Adrenal gland (tissue), 12 donors: ENCODE data around the gene RHOBTB3. TPM values are rescaled to one million over a fixed set of nuclear protein-coding genes. Genes with fewer than 3 reads are reported as not detected.

ENCODE experiments used
- DNase-seq, 7 donors: peaks; one replicate each; pipeline ENCODE4 v3.0.0-alpha.2; 2019 to 2020
- H3K27ac ChIP-seq, 5 donors: fragments of 200-600 bp; sonication (generic) in 4 of 5; 1 replicate in 3 of 5; 2 replicates in 2 of 5; pipeline versions ENCODE4 v1.5.1 to v1.8.0; 2016 to 2020; ENCODE audit warnings: mild to moderate bottlenecking in 1 of 5
- H3K27me3 ChIP-seq: fragments of 200-600 bp; 2 replicates; pipeline ENCODE4 v1.8.0; 2021
- H3K36me3 ChIP-seq, 2 donors: fragments of 200-600 bp; replicated peaks in 1 of 2; 1 replicate in 1 of 2; 2 replicates in 1 of 2; pipeline versions ENCODE4 v1.5.1 to v1.8.0; 2018 to 2022
- H3K4me1 ChIP-seq, 2 donors: fragments of 200-600 bp; replicated peaks in 1 of 2; 1 replicate in 1 of 2; 2 replicates in 1 of 2; pipeline versions ENCODE4 v1.5.1 to v1.8.0; 2018 to 2021
- H3K4me3 ChIP-seq, 4 donors: fragments of 200-600 bp; sonication (generic) in 3 of 4; one replicate each; pipeline ENCODE4 v1.5.1; 2016 to 2018
- H3K9me3 ChIP-seq, 3 donors: fragments of 200-600 bp; sonication (generic) in 1 of 3; replicated peaks in 1 of 3; 1 replicate in 2 of 3; 2 replicates in 1 of 3; pipeline versions ENCODE4 v1.5.1 to v1.8.0; 2016 to 2021
- POLR2A ChIP-seq, 2 donors: fragments of 450-650 bp; IDR thresholded peaks; one replicate each; pipeline ENCODE4 v1.6.1; 2017; ENCODE audit warnings: antibody characterized with exemption in 2 of 2, mild to moderate bottlenecking in 2 of 2, moderate library complexity in 1 of 2
- WGBS, 4 donors: extraction: QIAGEN DNeasy Blood & Tissue Kit in 2 of 4; methylation state at CpG; one replicate each; pipeline versions ENCODE4 v1.1.5 to v1.1.7; 2013 to 2017; 5-methylcytosine and 5-hydroxymethylcytosine counted together
- intact Hi-C, 2 donors: fragments of 100-400 bp; cut with DNase I; formaldehyde crosslinking; loops; one replicate each; pipeline versions ENCODE4 v1.14.1 to v1.15.0; 2022 to 2023
- polyA plus RNA-seq, 3 donors: library from polyadenylated mRNA; stranded (reverse); fragments of 200-250 nt in 2 of 3; fragments of 350-450 nt in 1 of 3; fragmentation: Illumina TruSeq in 1 of 3; extraction: RNeasy Lipid Tissue Mini Kit (QIAGEN cat#74804) in 1 of 3; gene quantifications; one replicate each; pipeline ENCODE4 v1.2.3, GENCODE V29; 2013 to 2014
- total RNA-seq, 9 donors: library from RNA; depleted of rRNA in 4 of 9; stranded (reverse); fragments of >200 nt in 4 of 9; fragments of 120-200 nt in 1 of 9; fragmentation: NEBNext Ultra II Directional in 1 of 9; extraction: Animal tissue kit (Norgen Biotek cat#: 25700) in 1 of 9; gene quantifications; one replicate each; pipeline versions ENCODE4 v1.1.0 to v1.2.4, GENCODE V29; 2013 to 2023
- TF ChIP-seq, protein P1 (sequence below), 6 experiments: fragments of 450-650 bp in 4 of 6; fragments of 200-600 bp in 2 of 6; sonication (generic) in 1 of 6; IDR thresholded peaks; 1 replicate in 5 of 6; 2 replicates in 1 of 6; pipeline versions ENCODE4 v1.5.1 to v1.8.0; 2016 to 2021; ENCODE audit warnings: antibody characterized with exemption in 6 of 6, mild to moderate bottlenecking in 2 of 6, moderate library complexity in 1 of 6
- donor health status: healthy with polysubstance abuse.
- donor health status: Bipolar disorder and iron deficiency.
- donor health status: DM: yes; HTN: yes; CAD: no.
- donor health status: DM: no; HTN: no; CAD: no.
- donor health status: DM: no; HTN: no; CAD: no.
- donor health status: DM: yes; HTN: yes; CAD: no.

Gene RHOBTB3
- total and polyA plus RNA-seq, 12 donors = 23.9 to 258 (median 108) TPM

DNA sequence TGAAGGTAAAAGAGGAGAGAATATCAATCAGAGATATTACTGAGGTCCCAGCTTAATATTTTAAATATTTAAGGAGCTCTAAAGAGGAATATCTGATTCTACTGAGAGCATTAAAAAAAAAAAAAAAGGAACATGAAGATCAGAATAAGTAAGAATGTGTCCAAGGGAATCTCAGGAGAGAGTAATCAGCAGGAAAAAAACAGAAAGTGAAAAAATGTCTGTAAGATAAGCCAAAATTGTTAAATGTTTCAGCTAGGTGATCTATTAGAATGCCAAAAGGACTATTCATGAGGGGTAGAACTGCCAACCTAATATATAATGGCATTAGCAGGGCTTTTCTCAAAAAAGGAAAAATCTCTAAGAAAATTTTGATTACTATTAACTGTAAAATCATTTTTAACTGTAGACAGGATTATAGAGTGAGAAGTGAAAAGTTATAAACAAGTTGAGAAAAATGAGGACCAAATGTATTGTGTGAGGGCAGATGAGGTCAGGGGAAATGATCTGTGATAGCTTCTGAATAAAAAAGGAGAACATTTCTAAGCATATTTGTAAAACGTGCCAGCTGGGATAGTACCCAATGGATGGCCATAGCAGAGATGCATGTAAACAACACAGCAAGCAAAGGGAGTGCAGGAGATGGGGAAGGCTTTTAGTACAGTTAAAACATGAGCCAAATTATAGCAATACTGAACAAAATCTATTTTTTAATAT lies 9.4 kb upstream of the RHOBTB3 start:
- WGBS, 4 donors = 4 to 26% (median 16%) methylated on average over 1 of the region's 1 CpG
- intact Hi-C loops = no loop called here
- TF ChIP-seq POLR2A (IDR thresholded peaks at IDR 0.05) = no peak
- TF ChIP-seq, protein P1, sequence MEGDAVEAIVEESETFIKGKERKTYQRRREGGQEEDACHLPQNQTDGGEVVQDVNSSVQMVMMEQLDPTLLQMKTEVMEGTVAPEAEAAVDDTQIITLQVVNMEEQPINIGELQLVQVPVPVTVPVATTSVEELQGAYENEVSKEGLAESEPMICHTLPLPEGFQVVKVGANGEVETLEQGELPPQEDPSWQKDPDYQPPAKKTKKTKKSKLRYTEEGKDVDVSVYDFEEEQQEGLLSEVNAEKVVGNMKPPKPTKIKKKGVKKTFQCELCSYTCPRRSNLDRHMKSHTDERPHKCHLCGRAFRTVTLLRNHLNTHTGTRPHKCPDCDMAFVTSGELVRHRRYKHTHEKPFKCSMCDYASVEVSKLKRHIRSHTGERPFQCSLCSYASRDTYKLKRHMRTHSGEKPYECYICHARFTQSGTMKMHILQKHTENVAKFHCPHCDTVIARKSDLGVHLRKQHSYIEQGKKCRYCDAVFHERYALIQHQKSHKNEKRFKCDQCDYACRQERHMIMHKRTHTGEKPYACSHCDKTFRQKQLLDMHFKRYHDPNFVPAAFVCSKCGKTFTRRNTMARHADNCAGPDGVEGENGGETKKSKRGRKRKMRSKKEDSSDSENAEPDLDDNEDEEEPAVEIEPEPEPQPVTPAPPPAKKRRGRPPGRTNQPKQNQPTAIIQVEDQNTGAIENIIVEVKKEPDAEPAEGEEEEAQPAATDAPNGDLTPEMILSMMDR (IDR thresholded peaks at IDR 0.05) = no peak
- H3K27me3 ChIP-seq = no peaks in the 10 kb centered on the region
- H3K36me3 ChIP-seq = no peaks in the 10 kb centered on the region
- no peak overlapping the region for H3K4me3 ChIP-seq
- no peaks in the 10 kb centered on the region for H3K9me3 ChIP-seq
- DNase-seq = no peak
- H3K4me1 ChIP-seq = peaks cover 35 to 45% of the 10 kb centered on the region in 2 donors
- no peak overlapping the region for H3K27ac ChIP-seq

DNA sequence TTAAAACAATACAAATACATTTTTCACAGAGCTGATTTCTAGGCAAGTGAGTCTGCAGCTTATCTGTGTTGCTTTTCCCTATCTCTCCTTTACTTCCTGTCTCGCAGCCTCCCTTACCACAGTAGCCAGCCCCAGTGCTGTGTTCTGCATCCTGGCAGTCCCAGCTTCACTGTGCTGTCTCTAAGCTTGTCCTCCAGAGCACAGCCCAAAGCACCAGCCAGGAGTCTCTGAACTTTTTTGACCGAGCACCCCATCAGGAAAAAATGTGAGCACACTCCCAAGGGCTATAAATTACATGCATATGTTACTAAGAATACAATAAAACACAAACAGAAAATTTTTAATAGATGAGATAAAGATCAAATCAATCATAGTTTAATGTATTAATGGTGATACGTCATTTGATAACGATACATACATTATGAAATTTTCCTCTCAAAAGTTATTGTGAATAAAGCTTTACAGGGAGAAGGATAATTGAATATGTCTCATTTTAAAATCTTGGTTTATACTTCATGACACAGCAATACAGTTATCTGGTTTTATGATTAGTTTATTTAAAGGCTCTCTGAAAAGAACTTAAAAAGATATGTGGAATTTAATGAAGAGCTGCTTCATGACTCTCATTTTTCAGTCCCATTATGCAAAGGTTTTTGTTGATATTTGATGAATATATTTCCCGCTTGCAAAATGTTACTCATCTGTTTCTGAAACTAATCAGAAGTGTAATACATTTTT lies 7.3 kb upstream of the RHOBTB3 start:
- Histone ChIP-seq H3K36me3 (no peaks in the 10 kb centered on the region), H3K27me3 (no peaks in the 10 kb centered on the region), H3K9me3 (no peaks in the 10 kb centered on the region), H3K27ac (peak overlapping the region in 3 of 5 donors; percentile 22 to 41 (median 40)), H3K4me3 (no peak overlapping the region), H3K4me1 (peaks cover 56 to 66% of the 10 kb centered on the region in 2 donors)
- intact Hi-C loops = no loop called here
- peak in 6 of 7 donors; percentile 33 to 77 (median 58) for DNase-seq
- TF ChIP-seq, protein P1 (IDR thresholded peaks at IDR 0.05) = no peak
- no peak for TF ChIP-seq POLR2A (IDR thresholded peaks at IDR 0.05)
- 39 to 51% (median 44%) methylated on average over 5 of the region's 5 CpGs for WGBS, 4 donors

DNA sequence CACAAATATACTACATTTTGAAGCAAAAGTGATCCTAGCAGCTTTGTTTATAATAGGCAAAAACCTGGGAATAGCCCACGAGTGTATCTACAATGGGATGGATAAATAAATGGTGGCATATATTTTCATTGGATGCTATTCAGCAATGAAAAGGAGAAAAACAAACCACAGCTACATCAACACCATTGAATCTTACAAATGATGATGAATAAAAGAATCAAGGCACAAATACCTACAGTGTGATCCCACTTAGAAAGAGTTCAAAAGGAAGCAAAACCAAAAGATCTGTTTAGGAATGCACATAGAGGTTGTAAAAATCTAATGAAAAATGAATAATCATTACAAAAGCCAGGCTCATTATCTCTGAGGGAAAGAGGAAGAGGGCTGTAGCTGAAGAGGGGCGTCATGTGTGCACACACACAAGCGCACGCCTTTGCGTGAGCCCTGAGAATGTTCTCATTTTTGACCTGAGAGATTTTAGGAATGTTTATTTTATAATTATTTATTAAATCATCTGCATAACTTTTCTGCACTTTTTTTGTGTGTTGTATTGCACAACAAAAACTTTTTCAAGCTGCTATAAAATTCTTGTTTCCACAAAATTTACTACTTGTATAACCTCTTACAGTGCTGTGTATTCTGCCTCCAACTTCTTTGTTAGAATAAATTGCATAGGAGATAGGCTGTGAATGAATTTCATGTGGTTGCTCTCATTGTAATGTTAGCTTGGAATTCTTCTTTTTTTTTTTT lies 5.9 kb upstream of the RHOBTB3 start:
- no peak for DNase-seq
- Histone ChIP-seq H3K27ac (peak overlapping the region in 1 of 5 donors; percentile 26), H3K9me3 (no peaks in the 10 kb centered on the region), H3K36me3 (no peaks in the 10 kb centered on the region), H3K4me1 (peaks cover 54 to 71% of the 10 kb centered on the region in 2 donors), H3K27me3 (no peaks in the 10 kb centered on the region), H3K4me3 (no peak overlapping the region)
- TF ChIP-seq, protein P1 (IDR thresholded peaks at IDR 0.05) = no peak
- WGBS, 4 donors = 65 to 74% (median 70%) methylated on average over 5 of the region's 5 CpGs
- intact Hi-C loops = no loop called here
